NCI-H748 treated with DMSO at 0.1 percent for 48 hours (cell line): ENCODE results near the gene DCUN1D2.

Source experiments
- DNase-seq: peaks from one replicate; lab custom pipeline; 2025; lab: John Stamatoyannopoulos, UW

Gene DCUN1D2

DNA sequence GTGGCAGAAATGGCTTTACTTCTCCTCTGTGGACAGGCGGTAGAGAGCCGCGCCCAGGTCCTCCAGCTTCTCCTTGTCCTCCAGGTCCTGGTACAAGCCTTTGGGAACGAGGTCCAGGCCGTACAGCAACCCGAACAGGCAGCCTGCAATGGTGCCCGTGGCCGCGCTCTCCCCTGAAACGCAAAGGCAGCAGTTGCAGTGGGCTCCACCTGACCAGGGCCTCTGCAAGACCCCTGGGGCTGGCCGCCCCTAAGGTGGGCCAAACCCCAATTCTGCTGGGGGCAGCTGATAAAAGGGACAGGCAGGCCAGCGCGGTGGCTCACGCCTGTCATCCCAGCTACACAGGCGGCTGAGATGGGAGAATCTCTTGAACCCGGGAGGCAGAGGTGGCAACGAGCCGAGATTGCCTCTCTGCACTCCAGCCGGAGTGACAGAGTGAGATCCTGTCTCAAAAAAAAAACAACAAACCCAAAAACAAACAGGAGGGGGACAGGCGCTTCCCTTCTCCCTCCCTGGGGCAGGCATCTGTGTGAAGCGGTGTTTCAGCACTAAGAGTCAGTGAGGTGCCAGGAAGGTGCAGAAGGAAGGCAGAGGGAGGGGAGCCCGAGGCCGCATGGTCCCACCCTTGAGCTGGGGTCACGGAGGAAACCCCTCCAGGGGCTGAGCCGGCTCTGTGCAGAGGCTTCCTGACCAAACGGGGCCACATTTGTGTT lies 67.5 kb downstream of the DCUN1D2 start:
- DNase-seq = no peak

DNA sequence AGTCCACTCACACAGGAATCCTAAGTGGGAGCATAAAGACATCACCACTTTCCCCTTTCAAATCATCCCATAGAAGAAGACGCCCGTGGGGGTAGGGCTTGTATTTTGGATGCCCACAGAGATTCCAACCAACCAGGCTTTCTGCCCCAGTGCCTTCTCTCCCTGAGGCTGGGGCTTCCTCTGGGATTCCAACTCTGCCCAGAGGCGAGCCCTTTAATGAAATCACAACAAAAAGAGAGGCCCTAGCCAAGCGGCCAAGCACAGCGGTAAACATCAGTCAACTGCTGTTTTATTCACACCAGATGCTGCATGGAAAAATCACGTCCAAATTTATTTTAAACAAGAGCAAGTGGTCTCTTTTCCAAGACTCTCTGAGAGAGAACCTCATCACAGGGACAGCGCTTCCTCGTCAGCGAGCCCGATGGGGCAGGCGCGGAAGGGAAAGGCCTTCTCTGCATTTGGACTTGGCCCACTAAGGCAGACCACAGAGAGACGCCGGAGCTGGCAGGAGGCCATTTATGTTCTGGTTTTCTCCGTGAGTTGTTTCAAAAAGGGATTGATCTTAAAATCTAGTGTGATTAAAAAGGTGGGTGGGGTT lies 68.7 kb downstream of the DCUN1D2 start:
- no peak for DNase-seq

DNA sequence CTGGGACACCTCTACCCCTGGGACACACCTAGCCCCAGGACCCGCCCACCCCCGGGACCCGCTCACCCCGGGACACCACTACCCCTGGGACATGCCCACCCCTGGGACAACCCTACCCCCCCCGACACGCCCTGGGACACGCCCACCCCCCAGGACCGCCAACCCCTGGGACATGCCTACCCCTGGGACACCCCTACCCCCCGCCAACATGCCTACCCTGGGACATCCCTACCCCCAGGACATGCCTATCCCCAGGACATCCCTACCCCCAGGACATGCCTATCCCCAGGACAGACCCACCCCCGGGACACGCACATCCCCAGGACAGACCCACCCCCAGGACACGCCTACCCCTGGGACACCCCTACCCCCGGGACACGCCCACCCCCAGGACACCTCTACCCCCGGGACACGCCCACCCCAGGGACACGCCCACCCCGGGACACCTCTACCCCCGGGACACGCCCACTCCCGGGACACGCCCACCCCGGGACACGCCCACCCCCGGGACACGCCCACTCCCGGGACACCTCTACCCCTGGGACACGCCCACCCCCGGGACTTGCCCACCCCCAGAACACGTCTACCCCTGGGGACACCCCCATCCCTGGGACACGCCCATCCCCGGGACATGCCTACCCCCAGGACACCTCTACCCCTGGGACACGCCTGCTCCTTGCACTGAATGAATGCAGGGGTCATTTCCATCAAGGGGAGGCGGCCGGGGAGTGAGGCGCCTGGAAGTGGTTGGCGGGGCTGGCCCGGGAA lies 69.5 kb downstream of the DCUN1D2 start:
- no peak for DNase-seq

DNA sequence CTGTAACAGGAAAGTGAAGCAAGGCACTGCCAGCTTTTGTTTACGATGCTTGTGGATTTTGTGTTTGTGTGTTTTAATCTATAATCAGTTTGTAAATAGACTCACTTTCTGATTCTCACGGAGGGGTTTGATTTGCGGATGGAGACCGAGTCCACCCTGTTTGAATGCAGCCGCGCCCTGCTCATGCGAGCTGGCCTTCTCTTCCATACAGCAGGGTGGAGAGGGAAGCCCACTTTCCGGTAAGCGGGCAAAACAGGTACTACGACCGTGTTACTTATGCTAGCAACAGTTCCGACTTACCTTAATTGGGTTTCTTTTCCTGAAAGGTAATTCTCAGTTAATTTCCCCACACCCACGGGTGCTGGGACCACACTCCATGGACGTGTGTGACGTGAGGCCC lies 70.3 kb downstream of the DCUN1D2 start:
- DNase-seq = no peak

DNA sequence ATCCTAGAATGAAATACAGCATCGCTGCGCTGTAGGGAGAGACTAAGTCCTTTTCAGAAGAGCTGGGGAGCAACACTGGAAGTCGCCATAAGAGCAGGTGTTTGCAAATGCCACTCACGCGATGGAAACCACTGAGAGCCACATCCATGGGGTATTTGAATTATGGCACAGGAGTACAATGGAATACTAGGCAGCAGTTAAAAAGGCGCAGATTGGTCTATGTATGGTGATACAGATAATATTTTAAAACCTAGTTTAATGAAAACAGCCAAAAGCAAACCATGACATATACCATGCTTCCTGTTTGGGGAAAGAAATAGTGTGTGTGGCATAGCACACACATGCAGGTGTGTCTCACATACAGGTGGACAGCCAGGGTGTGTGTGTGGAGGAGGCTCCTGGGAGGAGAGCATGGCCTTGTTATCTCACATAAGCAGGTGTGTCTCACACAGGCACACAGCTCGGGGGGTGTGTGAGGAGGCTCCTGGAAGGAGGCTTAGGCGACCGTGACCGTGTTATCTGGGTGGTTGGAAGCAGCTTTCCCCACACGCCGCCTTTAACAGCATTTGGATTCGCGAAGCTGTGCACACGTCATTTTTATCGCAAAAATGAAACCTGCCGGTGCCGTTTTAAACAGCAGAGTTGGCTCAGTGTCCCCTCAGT lies 70.8 kb downstream of the DCUN1D2 start:
- DNase-seq = no peak

DNA sequence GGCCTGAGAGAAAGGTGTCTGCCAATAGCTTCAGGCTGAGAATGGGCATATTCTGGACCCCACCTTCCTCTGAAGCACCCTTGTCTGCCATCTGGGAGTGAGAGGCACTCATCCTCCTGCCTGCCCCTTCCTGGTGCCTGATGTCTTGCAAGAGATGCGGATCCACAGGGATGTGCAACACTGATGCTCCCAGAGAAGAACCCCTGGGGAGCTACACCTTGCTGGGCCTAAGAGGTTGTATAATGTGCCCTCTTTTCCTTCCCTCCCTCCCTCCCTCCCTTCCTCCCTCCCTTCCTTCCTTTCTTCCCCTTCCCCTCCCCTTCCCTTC lies 71.8 kb downstream of the DCUN1D2 start:
- no peak for DNase-seq

DNA sequence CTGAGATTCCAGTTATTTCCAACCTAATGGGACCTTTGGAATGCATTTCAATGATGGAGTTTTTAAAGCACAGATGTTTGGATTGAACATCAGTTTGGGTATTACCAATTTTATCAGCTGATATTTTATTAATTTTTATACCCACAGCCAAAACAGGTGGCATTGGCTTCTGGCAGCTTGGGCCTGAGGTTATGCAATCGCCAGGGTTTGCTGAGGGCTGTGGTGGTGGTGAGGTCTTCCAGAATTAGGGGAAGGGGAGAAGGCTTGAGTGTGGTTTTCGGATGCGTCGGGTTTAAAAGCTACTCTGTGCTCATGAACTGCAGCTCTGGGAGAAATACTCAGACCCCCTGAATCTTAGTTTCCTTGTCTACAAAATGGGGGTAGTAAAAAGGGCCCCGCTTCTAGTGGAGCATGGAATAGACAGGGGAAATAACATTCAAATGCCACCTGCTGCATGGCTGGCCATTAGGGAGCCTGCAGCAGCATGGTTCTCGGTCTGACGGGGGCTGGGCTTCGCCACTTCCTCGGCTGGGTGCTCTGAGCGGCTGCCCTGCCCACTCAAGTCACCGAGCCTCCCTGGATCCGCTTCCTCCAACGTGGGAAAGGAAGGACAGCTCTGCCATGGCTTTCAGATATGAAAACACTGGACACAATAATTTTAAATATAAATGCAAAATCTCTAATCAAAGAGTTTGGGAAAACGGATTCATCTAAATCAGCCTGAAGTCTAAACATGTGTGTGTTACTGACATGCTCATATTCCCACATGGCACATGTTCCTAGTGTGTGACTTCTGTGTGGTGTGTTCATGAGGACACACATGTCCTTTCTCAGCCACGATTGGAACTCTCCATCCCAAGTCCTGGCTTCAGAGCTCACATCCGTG lies 72.4 kb downstream of the DCUN1D2 start:
- DNase-seq = no peak

DNA sequence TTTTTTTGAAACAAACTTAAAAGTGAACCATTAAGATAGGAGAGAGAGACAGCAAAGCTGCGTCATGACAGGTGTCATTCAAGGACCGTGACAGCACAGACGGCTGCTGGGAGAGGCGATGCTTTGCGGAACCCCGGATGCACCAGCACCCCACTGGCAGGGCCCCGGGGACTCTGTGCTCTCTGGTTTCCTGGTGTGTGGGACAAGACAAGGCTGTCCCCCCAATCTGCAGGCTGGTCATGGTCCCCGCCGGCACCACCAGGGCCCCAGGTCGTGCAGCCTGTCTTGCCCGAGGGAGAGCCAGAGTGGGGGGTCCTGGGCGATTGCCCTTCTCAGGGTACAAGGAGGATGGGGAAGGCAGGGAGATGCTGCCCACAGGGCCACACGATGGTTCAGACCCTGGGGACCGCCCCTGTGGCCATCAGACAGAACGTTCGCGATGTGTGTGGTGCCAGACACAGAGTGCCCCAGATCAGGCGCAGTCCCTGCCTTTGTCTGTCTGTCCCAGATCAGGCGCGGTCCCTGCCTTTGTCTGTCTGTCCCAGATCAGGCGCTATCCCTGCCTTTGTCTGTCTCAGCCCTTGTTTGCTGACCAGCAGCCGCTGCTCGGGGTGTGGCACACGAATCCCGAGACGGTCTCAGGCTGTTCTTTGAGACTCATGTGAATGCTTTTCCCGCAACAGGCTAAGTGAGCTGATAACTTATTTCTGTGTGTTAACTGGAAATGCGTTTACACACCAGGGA lies 73.3 kb downstream of the DCUN1D2 start:
- no peak for DNase-seq

DNA sequence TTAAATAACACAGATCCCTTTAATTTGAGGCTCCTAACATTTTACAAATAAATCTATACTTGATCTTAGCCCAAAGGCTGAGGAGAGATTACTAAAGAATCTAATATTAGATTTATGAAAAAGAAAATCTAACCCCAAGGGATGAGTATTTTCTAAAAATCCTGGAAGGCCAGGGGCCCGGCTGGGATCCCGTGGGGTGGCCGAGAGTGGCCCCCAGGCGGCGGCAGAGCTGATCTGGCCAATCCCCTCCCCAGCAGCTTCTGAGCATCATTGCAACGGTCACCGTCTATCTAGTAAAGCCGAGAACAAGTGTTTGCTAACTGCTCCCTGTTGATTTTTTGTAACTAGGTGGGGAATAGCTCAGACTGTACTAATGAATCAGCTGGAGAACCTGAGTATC lies 74.7 kb downstream of the DCUN1D2 start:
- no peak for DNase-seq

DNA sequence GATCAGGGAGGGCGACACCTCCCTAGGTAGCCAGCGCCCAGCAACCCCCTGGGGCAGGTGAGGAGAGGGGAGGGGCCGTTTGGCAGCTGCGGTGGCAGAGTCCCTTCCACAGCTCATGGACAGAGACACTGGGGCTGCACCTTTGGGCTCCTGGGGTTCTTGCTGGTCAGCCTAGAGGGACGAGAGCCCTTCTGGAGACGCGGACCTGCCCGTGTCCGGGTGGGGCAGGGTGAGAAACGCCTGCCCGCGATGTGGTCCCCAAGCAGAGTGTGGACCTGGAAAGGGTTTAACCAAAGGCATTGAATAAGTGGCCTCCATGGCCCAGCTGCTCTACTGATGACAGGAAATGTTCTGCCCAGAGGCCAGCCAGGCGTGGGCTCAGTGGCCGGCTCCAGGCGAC lies 75.5 kb downstream of the DCUN1D2 start:
- no peak for DNase-seq

DNA sequence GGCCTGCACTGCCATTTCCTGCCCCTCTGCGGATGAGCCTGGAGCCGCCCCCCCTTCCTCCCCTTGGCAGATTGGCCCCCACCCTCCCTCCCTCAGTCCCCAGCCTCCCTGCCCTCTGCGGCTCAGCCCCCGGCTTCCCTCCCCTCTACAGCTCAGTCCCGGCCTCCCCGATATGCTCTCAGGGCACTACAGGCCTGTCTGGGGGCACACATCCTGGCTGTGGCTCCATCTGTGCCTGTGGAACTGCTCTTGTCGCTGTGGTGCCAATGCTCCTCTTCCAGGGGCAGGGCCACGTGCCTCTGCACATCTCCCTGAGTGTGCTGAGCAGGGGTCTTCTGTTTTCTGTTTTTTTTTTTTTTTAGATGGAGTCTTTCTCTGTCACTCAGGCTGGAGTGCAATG lies 76.2 kb downstream of the DCUN1D2 start:
- DNase-seq = no peak

DNA sequence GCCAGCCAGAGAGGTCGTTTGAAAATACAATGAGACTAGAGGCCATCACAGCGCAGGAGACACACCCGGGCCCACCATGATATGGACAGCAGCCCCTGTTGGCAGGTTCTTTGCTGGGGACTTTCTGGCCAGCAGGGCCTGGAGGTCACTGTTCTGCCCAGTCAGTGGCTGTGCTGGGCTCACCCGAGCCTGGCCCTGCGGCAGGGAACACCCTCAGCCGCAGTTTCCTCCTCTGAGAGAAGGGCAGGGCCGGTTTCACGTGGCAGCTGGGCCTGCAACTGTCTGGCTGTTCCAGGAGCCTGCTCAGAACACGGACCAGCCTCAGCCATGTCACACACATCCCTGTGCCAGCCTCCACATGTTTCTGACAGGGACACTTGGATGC lies 76.6 kb downstream of the DCUN1D2 start:
- no peak for DNase-seq

DNA sequence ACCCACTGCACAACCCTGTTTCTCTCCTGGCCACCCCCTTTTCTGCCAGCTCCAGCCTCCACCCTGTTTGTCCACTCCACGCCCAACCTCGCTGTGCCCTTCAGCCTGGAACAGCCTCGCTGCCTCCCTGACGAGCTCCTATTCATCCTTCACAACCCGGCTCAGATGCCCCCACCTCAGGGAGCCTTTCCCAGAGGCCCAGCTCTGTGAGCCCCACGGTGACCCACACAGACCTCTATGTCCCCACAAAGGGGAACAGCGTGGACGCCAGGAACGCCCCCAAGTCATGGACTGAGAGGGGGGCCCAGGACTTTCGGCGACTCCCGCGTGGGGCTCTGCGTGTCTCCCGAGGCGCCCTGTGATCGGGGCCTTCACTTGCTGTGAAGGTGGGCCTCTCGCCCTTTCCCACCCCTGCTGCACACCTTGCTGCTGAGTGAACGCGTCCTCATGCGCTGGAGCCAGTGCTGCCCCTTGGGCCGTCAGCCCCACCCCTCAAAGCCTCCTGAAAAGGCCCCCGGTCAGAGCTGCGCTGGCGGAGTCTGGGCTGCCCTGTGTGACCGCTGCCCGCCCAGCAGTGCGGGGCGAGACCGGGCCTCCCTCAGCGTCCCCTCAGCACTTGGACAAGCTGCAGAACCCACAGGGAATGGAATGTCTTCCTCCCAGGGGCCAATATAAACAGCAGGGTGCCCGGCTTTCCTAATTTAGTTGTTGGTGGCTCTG lies 77.2 kb downstream of the DCUN1D2 start:
- DNase-seq = no peak

DNA sequence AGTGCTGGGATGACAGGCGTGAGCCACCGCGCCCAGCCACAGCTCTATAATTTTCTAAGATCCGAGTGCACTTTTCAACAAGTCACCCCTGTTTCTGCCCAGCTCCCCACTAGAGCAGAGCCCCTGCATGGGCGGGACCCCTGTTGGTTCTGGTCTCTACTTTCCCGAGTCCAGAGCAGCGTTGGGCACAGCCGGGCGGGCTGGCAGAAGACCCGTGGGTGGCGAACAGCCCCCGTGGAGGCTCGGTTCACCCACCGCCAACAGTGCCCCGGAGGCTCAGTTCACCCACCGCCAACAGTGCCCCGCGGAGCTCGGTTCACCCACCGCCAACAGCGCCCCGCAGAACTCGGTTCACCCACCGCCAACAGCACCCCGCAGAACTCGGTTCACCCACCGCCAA lies 78.1 kb downstream of the DCUN1D2 start:
- DNase-seq = no peak

DNA sequence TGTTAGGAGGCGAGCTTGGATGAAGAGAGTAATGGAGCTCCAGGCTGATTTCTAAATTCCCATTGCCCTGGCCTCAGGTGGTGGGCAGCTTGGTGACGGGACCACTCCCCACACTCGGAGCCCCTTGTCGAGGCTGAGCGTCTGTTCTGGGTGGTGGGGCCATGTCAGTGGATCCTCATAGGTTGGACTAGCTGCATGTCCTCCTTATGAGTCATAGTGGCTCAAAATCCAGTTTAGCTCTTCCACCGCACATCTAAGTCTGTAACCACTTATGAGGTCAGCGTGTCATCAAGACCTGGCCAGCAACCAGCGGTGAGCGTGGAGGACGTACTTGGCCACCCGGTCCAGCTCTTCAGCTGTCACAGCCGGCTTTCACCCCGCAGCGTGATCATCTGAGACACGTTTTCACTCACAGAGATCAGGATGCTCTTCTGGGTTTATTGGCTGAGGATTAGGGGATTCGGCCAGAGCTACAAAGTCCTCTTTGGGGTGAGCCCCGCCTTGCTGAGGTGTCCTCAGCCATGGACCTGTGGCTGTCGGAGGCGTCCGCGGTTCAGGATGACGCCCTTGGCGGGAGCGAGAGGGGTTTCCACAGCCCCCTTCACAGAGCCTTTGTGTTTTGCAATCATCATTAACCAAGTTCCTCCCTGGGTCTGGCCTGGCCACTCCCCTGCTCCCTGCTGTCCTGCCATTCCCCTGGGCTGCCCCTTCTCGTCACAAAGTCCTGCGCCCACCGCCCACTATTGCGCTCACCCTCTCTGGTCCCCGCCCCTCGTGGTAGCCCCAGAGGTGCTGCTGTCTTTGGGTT lies 79.1 kb downstream of the DCUN1D2 start:
- DNase-seq = no peak

DNA sequence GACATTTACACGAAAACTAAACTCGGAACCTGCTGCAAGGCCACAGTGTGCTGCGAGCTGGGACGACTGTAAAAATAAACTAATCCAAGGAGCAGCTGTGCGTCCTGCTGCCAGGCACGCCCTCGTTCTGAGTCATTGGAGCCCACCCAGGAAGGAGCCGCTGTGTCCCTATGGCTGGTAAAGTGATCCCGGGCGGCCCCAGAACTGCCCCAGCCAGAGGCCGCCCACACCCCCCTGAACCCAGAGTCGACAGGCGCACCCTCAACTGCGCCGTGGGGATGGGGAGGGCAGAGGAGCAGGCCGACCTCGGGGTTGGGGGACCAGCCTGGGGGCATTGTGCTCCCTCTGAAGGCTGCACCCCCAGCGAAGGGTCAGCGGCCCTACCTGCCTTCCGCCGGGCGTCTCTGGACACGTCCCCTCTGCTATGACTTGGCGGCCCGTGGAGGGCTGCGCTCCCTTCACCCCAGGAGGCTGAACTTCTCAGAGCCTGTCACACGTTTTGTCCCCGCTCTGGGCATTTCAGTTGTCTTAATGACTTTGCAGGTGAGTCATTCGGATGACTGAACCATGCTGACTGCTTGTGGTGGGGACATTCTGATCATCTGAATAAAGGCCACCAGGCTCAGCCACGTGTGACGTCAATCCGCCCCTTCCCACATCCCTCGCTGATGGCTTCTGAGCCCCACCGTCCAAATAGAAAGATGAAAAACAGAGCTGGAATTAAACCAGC lies 79.9 kb downstream of the DCUN1D2 start:
- DNase-seq = no peak

DNA sequence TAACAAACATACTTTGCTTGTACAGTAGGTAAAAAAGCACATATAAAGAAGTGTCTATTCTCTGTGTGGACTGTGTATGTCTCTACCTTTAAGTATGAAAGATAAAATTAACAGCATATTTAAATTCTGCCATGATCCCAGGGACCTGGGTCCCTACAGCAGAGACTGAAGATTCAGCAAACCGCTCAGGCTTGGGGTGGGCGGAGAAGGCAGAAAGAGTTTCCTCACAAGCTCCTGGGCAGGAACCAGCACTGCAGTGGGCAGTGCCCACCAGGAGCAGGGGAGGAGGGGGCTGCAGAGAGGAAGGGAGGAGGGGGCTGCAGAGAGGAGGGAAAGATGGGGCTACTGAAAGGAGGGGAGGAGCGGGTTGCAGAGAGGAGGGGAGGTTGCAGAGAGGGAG lies 81.9 kb downstream of the DCUN1D2 start:
- no peak for DNase-seq

DNA sequence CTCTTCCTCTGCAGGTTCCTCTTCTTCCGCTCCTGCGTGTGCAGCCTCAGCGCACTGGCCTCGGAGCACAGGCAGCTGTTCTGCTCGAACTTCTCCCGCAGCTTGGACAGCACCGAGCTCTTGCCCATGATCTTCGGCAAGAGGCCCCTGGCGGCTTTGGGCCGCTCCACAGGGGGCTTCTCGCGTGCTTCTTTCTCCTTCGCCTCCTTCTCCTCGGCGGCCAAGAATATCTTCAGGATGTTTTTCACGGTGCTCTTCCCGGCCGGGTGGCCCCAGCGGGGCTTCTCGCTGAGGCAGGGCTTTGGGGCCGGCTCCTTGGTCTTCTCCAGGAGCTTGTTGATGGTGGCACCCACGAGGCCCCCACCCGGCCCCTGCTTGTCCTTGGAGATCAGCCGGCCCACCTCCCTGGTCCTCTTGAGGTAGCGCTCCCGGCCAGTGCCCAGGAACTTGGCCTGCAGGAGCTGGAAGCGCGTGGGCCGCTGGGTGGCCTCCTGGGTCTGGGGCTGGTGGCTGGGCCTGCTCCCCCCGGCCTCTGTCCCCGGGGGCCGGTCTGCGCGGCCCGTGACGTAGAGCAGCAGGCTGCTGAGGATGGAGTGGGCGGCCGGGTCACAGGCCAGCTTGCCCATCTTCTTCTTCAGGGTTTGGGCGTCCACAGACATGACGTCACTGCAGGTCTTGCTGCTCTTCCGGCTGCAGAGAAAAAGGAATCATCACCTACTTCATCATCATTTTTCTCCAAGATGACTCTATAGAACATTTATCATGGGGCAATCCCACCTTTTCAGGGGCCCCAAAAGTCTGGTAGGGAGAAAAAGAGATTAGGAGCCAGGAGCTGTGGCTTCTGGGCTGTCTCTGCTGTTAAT lies 82.7 kb downstream of the DCUN1D2 start:
- DNase-seq = no peak
